GM12878 (cell line): ENCODE data around the gene TDRKH. TPM values are rescaled to one million over a fixed set of nuclear protein-coding genes. Genes with fewer than 3 reads are reported as not detected.
A peak's percentile ranks its signal among the peaks of the same experiment; 100 is the strongest.

Source experiments
- ATAC-seq: fragments of 200-7000 bp; cut with Tn5 transposase; 3 replicates; pipeline ENCODE4 v1.9.1; 2020; ENCODE audit warnings: mild to moderate bottlenecking, moderate library complexity
- BruUV-seq: library from RNA; stranded (reverse); fragments of 400-500 nt; replicated peaks from 2 replicates; lab custom pipeline; 2021; lab: Mats Ljungman, UMichigan
- CTCF ChIA-PET: fragments of 300-600 bp; sonication (Branson Sonifier 250); formaldehyde crosslinking; extraction: SDS; loops from one replicate; lab custom pipeline; 2021; ENCODE audit warnings: inconsistent platforms; lab: Yijun Ruan, JAX
- POLR2A ChIA-PET: fragments of 350-600 bp; formaldehyde crosslinking; extraction: SDS; loops from one replicate; lab custom pipeline; 2021; ENCODE audit warnings: inconsistent platforms; lab: Charles Lee
- RAD21 ChIA-PET: fragments of 300-600 bp; sonication (Branson Sonifier 250); formaldehyde crosslinking; loops from one replicate; lab custom pipeline; 2023; ENCODE audit warnings: antibody characterized with exemption; ENCODE audit not compliant: unreplicated experiment; lab: Charles Lee
- SMC1A ChIA-PET: fragments of 300-600 bp; sonication (Branson Sonifier 250); formaldehyde crosslinking; loops from one replicate; lab custom pipeline; 2023; ENCODE audit not compliant: unreplicated experiment, uncharacterized antibody; lab: Charles Lee
- DNase-seq: peaks from one replicate; pipeline ENCODE4 v3.0.0-alpha.2; 2011; ENCODE audit warnings: low read depth, low spot score
- FAIRE-seq: peaks from 3 replicates; lab custom pipeline; 2011; peaks lifted over from hg19 to GRCh38; lab: Jason Lieb, UNC
- H2AFZ ChIP-seq: 2 replicates; pipeline ENCODE4 v1.6.0; 2011; ENCODE audit warnings: low read depth, low read length, control low read depth; ENCODE audit not compliant: control insufficient read depth
- H3K27ac ChIP-seq: 2 replicates; pipeline ENCODE4 v1.5.1; 2011; ENCODE audit warnings: control low read depth; ENCODE audit not compliant: control insufficient read depth, insufficient read depth
- H3K27me3 ChIP-seq, 2 experiments: replicated peaks in 1 of 2; 2 replicates each; pipeline versions ENCODE4 v1.6.0 to v1.6.1; 2011; ENCODE audit warnings: low read length in 1 of 2; ENCODE audit not compliant: control insufficient read depth in 2 of 2, insufficient read depth in 2 of 2
- H3K36me3 ChIP-seq, 2 experiments: 2 replicates each; pipeline ENCODE4 v1.5.1; 2011; ENCODE audit warnings: low read length in 1 of 2; ENCODE audit not compliant: control insufficient read depth in 2 of 2, insufficient read depth in 2 of 2
- H3K4me1 ChIP-seq: 2 replicates; pipeline ENCODE4 v1.6.1; 2011; ENCODE audit warnings: mild to moderate bottlenecking, low read length, moderate library complexity, mixed read lengths; ENCODE audit not compliant: control insufficient read depth, insufficient read depth
- H3K4me2 ChIP-seq: 2 replicates; pipeline ENCODE4 v1.6.0; 2011; ENCODE audit warnings: control low read depth; ENCODE audit not compliant: control insufficient read depth, insufficient read depth
- H3K4me3 ChIP-seq: fragments of 200-600 bp; sonication (generic); 2 replicates; pipeline ENCODE4 v1.5.1; 2016
- H3K79me2 ChIP-seq: 2 replicates; pipeline ENCODE4 v1.6.0; 2011; ENCODE audit warnings: low read length; ENCODE audit not compliant: control insufficient read depth, insufficient read depth
- H3K9ac ChIP-seq: 2 replicates; pipeline ENCODE4 v1.8.0; 2011; ENCODE audit warnings: low read length, control low read depth, mixed read lengths; ENCODE audit not compliant: control insufficient read depth, insufficient read depth
- H3K9me3 ChIP-seq: replicated peaks from 3 replicates; pipeline ENCODE4 v1.5.1; 2011; ENCODE audit warnings: mild to moderate bottlenecking, low read length; ENCODE audit not compliant: control insufficient read depth, insufficient read depth
- H4K20me1 ChIP-seq: 2 replicates; pipeline ENCODE4 v1.6.0; 2011; ENCODE audit not compliant: control insufficient read depth, insufficient read depth
- CEBPZ ChIP-seq: fragments of 150-350 bp; IDR thresholded peaks from 2 replicates; pipeline ENCODE4 v1.6.1; 2016; ENCODE audit warnings: low read depth, low read length
- E2F8 ChIP-seq: fragments of 450-650 bp; IDR thresholded peaks from 2 replicates; pipeline ENCODE4 v1.6.1; 2018; ENCODE audit warnings: mild to moderate bottlenecking, low read depth, moderate library complexity; ENCODE audit not compliant: partially characterized antibody
- ESRRA ChIP-seq: IDR thresholded peaks from 2 replicates; pipeline ENCODE4 v1.6.1; 2012; ENCODE audit warnings: mild to moderate bottlenecking, low read length, improper control_type of control experiment
- IRF5 ChIP-seq: fragments of 450-650 bp; IDR thresholded peaks from 2 replicates; pipeline ENCODE4 v1.6.1; 2017; ENCODE audit warnings: borderline replicate concordance
- MAX ChIP-seq: IDR thresholded peaks from 2 replicates; pipeline ENCODE4 v1.6.1; 2012; ENCODE audit warnings: low read depth, low read length, improper control_type of control experiment
- MTA3 ChIP-seq: IDR thresholded peaks from 2 replicates; pipeline ENCODE4 v1.6.1; 2012; ENCODE audit warnings: low read length, inconsistent platforms, borderline replicate concordance
- NFIC ChIP-seq: IDR thresholded peaks from 2 replicates; pipeline ENCODE4 v1.6.1; 2012; ENCODE audit warnings: low read depth, mild to moderate bottlenecking, inconsistent platforms, low read length, moderate library complexity
- PAX8 ChIP-seq: fragments of 450-650 bp; IDR thresholded peaks from 2 replicates; pipeline ENCODE4 v1.6.1; 2017; ENCODE audit warnings: mild to moderate bottlenecking, moderate library complexity
- POU2F2 ChIP-seq: IDR thresholded peaks from 3 replicates; pipeline ENCODE4 v1.6.1; 2011; ENCODE audit warnings: low read depth, mild to moderate bottlenecking, low read length, borderline replicate concordance
- RB1 ChIP-seq: fragments of 450-650 bp; formaldehyde crosslinking; IDR thresholded peaks from 2 replicates; pipeline ENCODE4 v1.6.1; 2017; ENCODE audit warnings: mild to moderate bottlenecking, borderline replicate concordance
- RFX5 ChIP-seq: IDR thresholded peaks from 2 replicates; pipeline ENCODE4 v1.6.1; 2011; ENCODE audit warnings: low read depth, low read length, improper control_type of control experiment
- TCF7 ChIP-seq: IDR thresholded peaks from 2 replicates; pipeline ENCODE4 v1.6.1; 2014; ENCODE audit warnings: antibody characterized with exemption, borderline replicate concordance
- USF1 ChIP-seq: IDR thresholded peaks from 2 replicates; pipeline ENCODE4 v1.6.1; 2011; ENCODE audit warnings: borderline replicate concordance, low read depth, mild to moderate bottlenecking, moderate library complexity, mixed read lengths, low read length; ENCODE audit not compliant: insufficient read depth; ENCODE audit errors: extremely low read length
- ZBED1 ChIP-seq: IDR thresholded peaks from 2 replicates; pipeline ENCODE4 v1.6.1; 2016; ENCODE audit warnings: borderline replicate concordance
- ZNF274 ChIP-seq: IDR thresholded peaks from one replicate; pipeline ENCODE4 v1.8.0; 2011; ENCODE audit not compliant: insufficient read length, insufficient read depth
- WGBS: methylation state at CpG from one replicate; pipeline ENCODE4 v1.1.6; 2016; ENCODE audit warnings: low lambda C conversion rate; ENCODE audit not compliant: insufficient replicate concordance, insufficient coverage; ENCODE audit errors: missing lambda C conversion rate; 5-methylcytosine and 5-hydroxymethylcytosine counted together
- in situ Hi-C: fragments of 300-500 bp; cut with MboI; formaldehyde crosslinking; loops from 9 replicates; pipeline ENCODE4 v1.14.3; 2018; ENCODE audit warnings: mixed read lengths
- intact Hi-C: fragments of 100-400 bp; cut with micrococcal nuclease; formaldehyde crosslinking; loops from one replicate; pipeline ENCODE4 v1.14.2; 2022; ENCODE audit not compliant: unreplicated experiment
- polyA plus RNA-seq, 11 experiments: library from polyadenylated mRNA; depleted of rRNA in 4 of 11; unstranded in 6 of 11; stranded (reverse) in 5 of 11; fragments of >200 nt; fragmentation: Nextera tagmentation in 4 of 11; fragmentation: Illumina TruSeq in 1 of 11; extraction: Ambion mirVana in 4 of 11; extraction: Trizol in 1 of 11; gene quantifications; 1 replicate in 1 of 11; 2 replicates in 10 of 11; pipeline versions ENCODE4 v1.2.1 to v1.2.3, GENCODE V29; 2011 to 2016; ENCODE audit warnings: inconsistent platforms in 2 of 11, missing spikeins in 2 of 11, low read depth in 1 of 11
- total RNA-seq, 4 experiments: library from RNA; depleted of rRNA in 3 of 4; stranded (reverse); fragments of >200 nt in 3 of 4; fragmentation: Illumina TruSeq in 1 of 4; extraction: Trizol in 1 of 4; gene quantifications; 2 replicates each; pipeline versions ENCODE4 v1.2.1 to v1.2.3, GENCODE V29; 2013 to 2021

The TDRKH gene
- total and polyA plus RNA-seq, 10 of the 15 experiments (the other 5 are each of a cell fraction or from before 2014, with no cell fraction given): 1.3 to 8.4 (median 2.9) TPM

- peak overlapping the region; percentile 95 for H3K4me2 ChIP-seq
- peak overlapping the region; percentile 84 for H3K27ac ChIP-seq
- ATAC-seq (no peak; the same call in 2 of the 3 replicates), DNase-seq (no peak), FAIRE-seq (no peak)
- H3K4me1 ChIP-seq: no peaks in the 10 kb centered on the region
- H4K20me1 ChIP-seq: no peaks in the 10 kb centered on the region
- POLR2A ChIA-PET: interaction anchor here (1.1 to 1.2 kb wide), 2 partner anchors 23 to 67 kb away, joined by 3 to 4 read pairs; no protein-coding TSS in a partner anchor
- H3K9me3 ChIP-seq: no peaks in the 10 kb centered on the region
- H3K79me2 ChIP-seq: peaks cover 12% of the 10 kb centered on the region
- BruUV-seq: no TSS peak
- RAD21 ChIA-PET: interaction anchor here (0.9 to 1.7 kb wide), 7 partner anchors 25 to 320 kb away, joined by 3 to 4 read pairs (median 4); no protein-coding TSS in a partner anchor
- no peaks in the 10 kb centered on the region for H3K27me3 ChIP-seq
- SMC1A ChIA-PET: interaction anchor here (1.0 to 1.7 kb wide), 5 partner anchors 13 to 80 kb away, joined by 3 to 4 read pairs (median 3); no protein-coding TSS in a partner anchor
- no peak for TF ChIP-seq ZBED1
- no peak for TF ChIP-seq NFIC
- no peak for TF ChIP-seq IRF5
- TF ChIP-seq CEBPZ: no peak
- no peak for TF ChIP-seq POU2F2
- no peak for TF ChIP-seq RB1
- no peak for TF ChIP-seq ESRRA
- no peak for TF ChIP-seq PAX8
- TF ChIP-seq TCF7: no peak
- TF ChIP-seq ZNF274: no peak
- TF ChIP-seq RFX5: no peak
- TF ChIP-seq E2F8: no peak
- TF ChIP-seq MTA3: no peak
- no peak for TF ChIP-seq MAX
- TF ChIP-seq USF1: no peak
- peak overlapping the region; percentile 92 for H3K9ac ChIP-seq
- CTCF ChIA-PET: interaction anchor here (1.0 to 2.1 kb wide), 8 partner anchors 9 to 238 kb away, joined by 3 to 10 read pairs (median 4); partner anchors contain the start of gene TDRKH
- intact Hi-C loops (no loop called here), in situ Hi-C loops (no loop called here)
- WGBS: 24% methylated on average over 10 of the region's 10 CpGs
- peaks cover 3 to 14% of the 10 kb centered on the region in 2 experiments; a peak in 3 of 4 replicates for H3K36me3 ChIP-seq
- peak overlapping the region; percentile 99 for H2AFZ ChIP-seq
- peak overlapping the region; percentile 82 for H3K4me3 ChIP-seq
Measured at GRCh38 chr1:151763990-151764389, 26.3 kb downstream of the TDRKH start.
